Sigmoid colon (tissue), 4 donors: ENCODE measurements around the gene GUCY2C.

Source experiments
- CTCF ChIP-seq, 4 experiments: fragments of 450-650 bp in 3 of 4; fragments of 200-600 bp in 1 of 4; IDR thresholded peaks; one replicate each; pipeline ENCODE4 v1.5.1; 2016 to 2019; ENCODE audit warnings: antibody characterized with exemption in 4 of 4, mild to moderate bottlenecking in 3 of 4, moderate library complexity in 2 of 4
- EP300 ChIP-seq, 4 donors: sonication (generic); formaldehyde crosslinking; IDR thresholded peaks; one replicate each; pipeline ENCODE4 v1.6.1; 2017; ENCODE audit warnings: antibody characterized with exemption in 4 of 4
- POLR2A ChIP-seq, 2 donors: fragments of 450-650 bp; IDR thresholded peaks; one replicate each; pipeline ENCODE4 v1.6.1; 2016; ENCODE audit warnings: antibody characterized with exemption in 2 of 2, mild to moderate bottlenecking in 2 of 2, moderate library complexity in 2 of 2

- TF ChIP-seq CTCF (IDR thresholded peaks at IDR 0.05) (no peak), POLR2A (IDR thresholded peaks at IDR 0.05) (no peak), EP300 (IDR thresholded peaks at IDR 0.05) (no peak)
These were observed 65.6 kb downstream of the GUCY2C start for GRCh38 chr12:14630793-14631192.
